GM23248 (cell line): ENCODE data around the gene NTHL1. TPM values are rescaled to one million over a fixed set of nuclear protein-coding genes. Genes with fewer than 3 reads are reported as not detected.
A peak's percentile ranks its signal among the peaks of the same experiment; 100 is the strongest.

Experiments used
- DNase-seq: peaks from one replicate; pipeline ENCODE4 v3.0.0-alpha.2; 2015
- H2AFZ ChIP-seq: fragments of 200-600 bp; sonication (generic); 2 replicates; pipeline ENCODE4 v1.6.1; 2016; ENCODE audit warnings: antibody characterized with exemption
- H3F3A ChIP-seq: fragments of 200-600 bp; sonication (generic); 2 replicates; pipeline ENCODE4 v1.6.1; 2016; ENCODE audit warnings: mild to moderate bottlenecking, antibody characterized with exemption, mixed run types; ENCODE audit not compliant: insufficient read depth
- H3K27ac ChIP-seq: fragments of 200-600 bp; sonication (generic); 2 replicates; pipeline ENCODE4 v1.5.1; 2016; ENCODE audit warnings: mild to moderate bottlenecking
- H3K27me3 ChIP-seq: fragments of 200-600 bp; sonication (generic); replicated peaks from 2 replicates; pipeline ENCODE4 v1.6.1; 2016; ENCODE audit warnings: mild to moderate bottlenecking; ENCODE audit not compliant: insufficient read depth
- H3K36me3 ChIP-seq: fragments of 200-600 bp; sonication (generic); 2 replicates; pipeline ENCODE4 v1.6.1; 2016; ENCODE audit warnings: low read depth, mild to moderate bottlenecking
- H3K4me1 ChIP-seq: fragments of 200-600 bp; sonication (generic); 2 replicates; pipeline ENCODE4 v1.6.1; 2016; ENCODE audit warnings: mild to moderate bottlenecking; ENCODE audit not compliant: insufficient read depth
- H3K4me2 ChIP-seq: fragments of 200-600 bp; sonication (generic); one replicate; pipeline ENCODE4 v1.6.1; 2016; ENCODE audit warnings: mild to moderate bottlenecking; ENCODE audit not compliant: unreplicated experiment
- H3K4me3 ChIP-seq: fragments of 200-600 bp; sonication (generic); 2 replicates; pipeline ENCODE4 v1.5.1; 2016; ENCODE audit warnings: mild to moderate bottlenecking
- H3K79me2 ChIP-seq: fragments of 200-600 bp; sonication (generic); 2 replicates; pipeline ENCODE4 v1.6.1; 2016; ENCODE audit warnings: mild to moderate bottlenecking; ENCODE audit not compliant: insufficient read depth
- H3K9ac ChIP-seq: fragments of 200-600 bp; sonication (generic); 2 replicates; pipeline ENCODE4 v1.6.1; 2016; ENCODE audit warnings: mild to moderate bottlenecking
- H3K9me2 ChIP-seq: fragments of 200-600 bp; sonication (generic); 2 replicates; pipeline ENCODE4 v1.6.1; 2016; ENCODE audit warnings: mixed run types, mild to moderate bottlenecking, moderate library complexity; ENCODE audit not compliant: insufficient read depth
- H3K9me3 ChIP-seq: fragments of 200-600 bp; sonication (generic); one replicate; pipeline ENCODE4 v1.6.1; 2017; ENCODE audit warnings: low read depth
- H4K20me1 ChIP-seq: fragments of 200-600 bp; sonication (generic); 2 replicates; pipeline ENCODE4 v1.6.0; 2016; ENCODE audit not compliant: insufficient read depth
- EZH2 ChIP-seq: fragments of 200-600 bp; sonication (generic); IDR thresholded peaks from 2 replicates; pipeline ENCODE4 v1.6.1; 2018; ENCODE audit warnings: antibody characterized with exemption, mild to moderate bottlenecking; ENCODE audit not compliant: insufficient read depth, poor library complexity, severe bottlenecking
- EZH2phosphoT487 ChIP-seq: fragments of 200-600 bp; sonication (generic); IDR thresholded peaks from 2 replicates; pipeline ENCODE4 v1.6.1; 2018; ENCODE audit warnings: antibody characterized with exemption, moderate library complexity, mild to moderate bottlenecking, low read depth; ENCODE audit not compliant: insufficient read depth
- WGBS, 2 experiments: methylation state at CpG; one replicate each; pipeline ENCODE4 v1.1.6; 2015 to 2017; ENCODE audit warnings: low lambda C conversion rate in 2 of 2, low coverage in 1 of 2; ENCODE audit errors: missing lambda C conversion rate in 2 of 2; 5-methylcytosine and 5-hydroxymethylcytosine counted together
- in situ Hi-C: fragments of 300-500 bp; cut with MboI; formaldehyde crosslinking; loops from 2 replicates; pipeline ENCODE4 v1.15.0; 2020
- polyA plus RNA-seq: library from polyadenylated mRNA; unstranded; fragments of >200 nt; fragmentation: Nextera tagmentation; extraction: Ambion mirVana; gene quantifications from 2 replicates; pipeline ENCODE4 v1.2.1, GENCODE V29; 2016
- total RNA-seq: library from RNA; depleted of rRNA; stranded (reverse); fragments of >200 nt; shearing (Covaris generic); gene quantifications from 2 replicates; pipeline ENCODE4 v1.2.3, GENCODE V29; 2014

Gene NTHL1
- total and polyA plus RNA-seq, 2 experiments from 2014 or later = 20.3 to 22.8 TPM

DNA sequence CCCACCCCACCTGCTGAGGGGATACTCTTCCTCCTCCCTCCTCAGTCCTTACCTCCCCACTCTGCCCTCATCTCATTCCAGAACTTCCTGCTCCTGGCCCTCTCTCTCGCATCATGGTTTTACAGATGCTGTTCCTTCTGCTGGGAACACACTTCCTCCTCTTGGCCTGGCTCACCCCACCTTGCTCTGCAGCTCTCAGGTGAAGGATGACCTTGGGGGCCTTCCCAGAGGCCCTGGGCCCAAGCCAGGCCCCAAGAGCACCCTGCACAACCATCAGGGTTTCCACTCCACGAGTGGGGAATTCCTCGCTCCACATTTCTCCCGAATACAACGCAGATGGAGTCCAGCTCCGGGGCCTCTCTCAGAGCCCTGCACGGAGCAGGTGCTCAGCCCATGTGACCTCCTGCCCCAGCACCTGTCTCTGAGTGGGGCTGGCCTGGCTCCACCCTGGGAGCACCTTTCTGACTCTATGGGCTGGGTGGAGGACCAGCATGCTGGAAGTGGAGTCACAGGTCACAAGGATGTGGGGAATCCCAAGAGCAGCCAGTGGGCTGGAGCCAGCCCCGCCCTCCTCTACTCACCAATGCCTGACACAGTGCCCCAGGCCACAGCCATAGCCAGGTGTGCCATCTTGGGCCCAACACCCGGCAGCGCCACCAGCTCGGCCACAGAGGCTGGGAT, 4.5 kb downstream of the NTHL1 start:
- Histone ChIP-seq H3K36me3 (no peaks in the 10 kb centered on the region), H3K9me3 (no peaks in the 10 kb centered on the region), H3K9me2 (no peaks in the 10 kb centered on the region), H4K20me1 (no peaks in the 10 kb centered on the region), H3K4me3 (no peak overlapping the region), H3K79me2 (peaks cover 3% of the 10 kb centered on the region), H3K9ac (no peak overlapping the region), H2AFZ (no peak overlapping the region), H3K27ac (no peak overlapping the region), H3K27me3 (no peaks in the 10 kb centered on the region), H3K4me1 (peaks cover 7% of the 10 kb centered on the region), H3K4me2 (no peak overlapping the region), H3F3A (no peaks in the 10 kb centered on the region)
- in situ Hi-C loops = no loop called here
- TF ChIP-seq EZH2phosphoT487 (no peak), EZH2 (no peak)
- no peak for DNase-seq
- 96 to 97% methylated on average over 11 of the region's 11 CpGs for WGBS, 2 experiments

DNA sequence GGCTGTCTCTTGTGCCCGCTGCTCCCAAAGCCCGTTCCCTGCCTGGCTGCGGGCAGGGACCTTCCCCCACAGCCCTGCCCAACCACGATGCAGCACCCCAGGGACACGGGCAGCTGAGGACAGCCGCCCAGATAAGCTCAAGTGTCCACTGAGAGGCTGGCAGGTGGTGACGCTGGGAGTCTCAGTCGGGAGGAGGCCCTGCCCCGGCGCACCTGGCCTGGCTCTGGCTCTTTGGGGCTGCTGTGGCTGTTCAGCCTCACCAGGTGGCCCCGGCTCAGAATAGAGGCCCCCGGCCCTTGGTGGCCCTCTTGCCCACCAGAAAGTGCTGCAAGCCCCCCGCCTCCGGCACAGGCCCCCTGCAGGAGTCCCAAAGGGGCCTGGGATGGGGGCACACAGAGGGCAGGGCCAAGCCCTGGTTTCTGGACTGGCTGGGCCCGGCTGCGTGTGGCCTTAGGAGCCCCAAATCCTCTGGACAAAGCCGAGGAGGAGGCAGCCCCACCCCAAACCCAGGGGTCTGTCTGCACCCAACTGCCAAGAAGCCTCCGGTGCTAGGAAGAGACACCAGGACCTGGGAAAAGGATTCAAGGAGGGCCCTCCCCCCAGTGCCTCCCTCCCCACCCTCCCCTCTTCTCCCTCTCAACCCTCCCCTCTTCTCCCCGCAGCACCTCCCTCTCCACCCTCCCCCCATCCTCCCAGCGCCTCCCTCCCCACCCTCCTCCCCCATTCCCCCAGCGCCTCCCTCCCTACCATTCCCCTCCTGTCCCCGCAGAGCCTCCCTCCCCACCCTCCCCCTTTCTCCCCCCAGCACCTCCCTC, 5.3 kb downstream of the NTHL1 start:
- Histone ChIP-seq H3K9ac (no peak overlapping the region), H3K27me3 (no peaks in the 10 kb centered on the region), H3K27ac (no peak overlapping the region), H3K36me3 (no peaks in the 10 kb centered on the region), H2AFZ (no peak overlapping the region), H4K20me1 (no peaks in the 10 kb centered on the region), H3K79me2 (no peaks in the 10 kb centered on the region), H3F3A (no peaks in the 10 kb centered on the region), H3K4me2 (no peak overlapping the region), H3K4me1 (peaks cover 7% of the 10 kb centered on the region), H3K9me3 (no peaks in the 10 kb centered on the region), H3K4me3 (no peak overlapping the region), H3K9me2 (no peaks in the 10 kb centered on the region)
- WGBS, 2 experiments = 87 to 96% methylated on average over 14 to 21 of the region's 22 CpGs
- no peak for DNase-seq
- TF ChIP-seq EZH2 (no peak), EZH2phosphoT487 (no peak)
- in situ Hi-C loops = no loop called here

DNA sequence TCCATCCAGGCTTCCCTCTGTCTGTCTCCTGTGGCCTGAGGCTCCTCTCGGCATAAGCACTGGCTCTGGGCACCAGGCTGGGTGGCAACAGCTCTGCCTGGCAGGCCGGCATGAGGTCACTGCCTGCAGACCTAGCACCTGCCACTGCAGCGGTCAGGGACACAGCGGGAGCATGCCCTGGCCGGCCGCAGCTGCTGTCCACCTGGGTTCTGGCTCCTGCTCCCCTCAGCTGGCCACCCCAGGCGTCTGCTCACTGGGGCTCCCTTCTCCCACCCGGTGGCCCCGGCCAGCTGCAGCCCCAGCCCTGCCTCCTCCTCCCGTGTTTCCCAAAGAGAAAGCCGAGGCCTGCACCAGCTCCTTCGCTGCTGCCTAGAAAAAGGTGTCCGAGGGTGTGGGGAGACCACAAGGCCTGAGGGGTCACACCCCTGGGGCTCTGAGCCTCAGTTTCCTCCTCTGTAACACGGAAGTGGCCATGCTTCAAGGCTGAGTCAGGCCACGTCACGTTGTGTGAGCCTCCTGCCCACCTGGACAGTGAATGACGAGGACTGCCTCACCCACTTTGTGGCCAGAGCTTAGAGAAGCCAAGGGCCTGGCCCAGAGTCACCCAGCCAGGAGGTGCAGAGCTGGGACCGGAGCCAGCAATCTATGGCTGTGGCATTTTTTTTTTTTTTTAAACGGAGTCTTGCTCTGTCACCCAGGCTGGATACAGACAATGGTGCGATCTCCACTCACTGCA, 6.7 kb downstream of the NTHL1 start:
- Histone ChIP-seq H4K20me1 (no peaks in the 10 kb centered on the region), H3K36me3 (no peaks in the 10 kb centered on the region), H3K27me3 (no peaks in the 10 kb centered on the region), H3K4me3 (no peak overlapping the region), H2AFZ (no peak overlapping the region), H3K9me3 (no peaks in the 10 kb centered on the region), H3F3A (no peaks in the 10 kb centered on the region), H3K9me2 (no peaks in the 10 kb centered on the region), H3K4me2 (no peak overlapping the region), H3K79me2 (0 out of 2 replicates have a peak, but pooled peaks cover 7% of the 10 kb centered on the region), H3K9ac (no peak overlapping the region), H3K27ac (no peak overlapping the region), H3K4me1 (peaks cover 10% of the 10 kb centered on the region)
- in situ Hi-C loops = no loop called here
- WGBS, 2 experiments = 86 to 87% methylated on average over 18 to 20 of the region's 20 CpGs
- TF ChIP-seq EZH2 (no peak), EZH2phosphoT487 (no peak)
- no peak for DNase-seq

DNA sequence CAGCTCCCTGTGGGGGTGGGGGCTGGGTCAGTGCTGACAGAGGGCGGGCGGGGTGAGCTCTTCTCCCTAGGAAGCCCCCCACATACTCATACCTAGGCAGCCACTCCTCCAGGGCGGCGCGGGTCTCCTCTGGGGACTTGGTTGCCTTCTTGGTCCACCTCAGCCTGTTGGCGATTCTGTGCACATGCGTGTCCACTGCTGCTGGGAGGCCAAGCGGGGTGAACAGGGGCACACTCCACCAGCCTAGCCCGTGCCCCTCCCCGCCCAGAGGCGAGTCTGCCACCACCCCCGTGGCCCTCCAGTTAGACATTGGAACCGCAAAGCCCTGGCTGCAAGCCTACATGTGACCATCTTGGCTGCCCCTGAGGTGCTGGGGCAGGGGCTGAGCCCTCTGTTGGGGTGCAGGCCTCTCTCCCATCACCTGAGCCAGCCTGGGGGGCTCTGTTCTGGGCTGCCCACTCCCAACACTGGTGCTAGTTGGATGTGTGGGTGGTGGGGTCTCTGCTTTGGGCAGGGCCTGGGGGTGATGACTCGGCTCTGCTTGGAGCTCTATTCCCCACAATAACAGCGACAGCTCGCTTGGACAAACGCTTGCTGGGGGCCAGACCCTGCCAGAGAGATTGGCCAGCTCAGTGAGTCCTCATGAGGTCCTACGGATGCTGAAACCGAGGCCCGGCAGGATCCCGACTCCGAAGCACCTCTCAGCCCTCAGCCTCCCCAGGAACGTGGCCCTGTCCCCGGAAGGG, 7.4 kb downstream of the NTHL1 start:
- H2AFZ ChIP-seq = no peak overlapping the region
- H3K27me3 ChIP-seq = no peaks in the 10 kb centered on the region
- DNase-seq = no peak
- 88 to 90% methylated on average over 23 to 24 of the region's 24 CpGs for whole genome bisulfite sequencing, 2 experiments
- no peaks in the 10 kb centered on the region for H3K36me3 ChIP-seq
- no peaks in the 10 kb centered on the region for H3F3A ChIP-seq
- H3K27ac ChIP-seq = 0 out of 2 replicates have a peak overlapping the region, but pooled peaks have one; percentile 23
- no peaks in the 10 kb centered on the region for H3K9me3 ChIP-seq
- in situ Hi-C loops = no loop called here
- TF ChIP-seq EZH2 = no peak
- TF ChIP-seq EZH2phosphoT487 = no peak
- no peaks in the 10 kb centered on the region for H3K9me2 ChIP-seq
- H3K4me2 ChIP-seq = no peak overlapping the region
- H3K9ac ChIP-seq = peak overlapping the region; percentile 45; the same call in 1 of the 2 replicates
- no peaks in the 10 kb centered on the region for H4K20me1 ChIP-seq
- no peak overlapping the region for H3K4me3 ChIP-seq
- 0 out of 2 replicates have a peak, but pooled peaks cover 7% of the 10 kb centered on the region for H3K79me2 ChIP-seq
- H3K4me1 ChIP-seq = peaks cover 17% of the 10 kb centered on the region
